H1 (cell line): ENCODE data around the gene DUSP2. TPM values are rescaled to one million over a fixed set of nuclear protein-coding genes. Genes with fewer than 3 reads are reported as not detected.

Source experiments
- CTCF ChIA-PET: fragments of 300-600 bp; sonication (Branson Sonifier 250); formaldehyde crosslinking; loops from one replicate; lab custom pipeline; 2021; ENCODE audit not compliant: partially characterized antibody; lab: Charles Lee
- POLR2A ChIA-PET: fragments of 300-600 bp; sonication (Branson Sonifier 250); formaldehyde crosslinking; loops from one replicate; lab custom pipeline; 2021; ENCODE audit warnings: inconsistent platforms; ENCODE audit not compliant: partially characterized antibody; lab: Charles Lee
- DNase-seq, 2 experiments: peaks; one replicate each; pipeline versions ENCODE4 v3.0.0 to v3.0.0-alpha.2; 2010 to 2022; ENCODE audit warnings: low spot score in 2 of 2, low read depth in 1 of 2, mixed read lengths in 1 of 2
- FAIRE-seq: peaks from 2 replicates; lab custom pipeline; 2011; peaks lifted over from hg19 to GRCh38; lab: Jason Lieb, UNC
- H2AFZ ChIP-seq: 2 replicates; pipeline ENCODE4 v1.8.1; 2012; ENCODE audit warnings: low read length, inconsistent platforms
- H2AK5ac ChIP-seq: 2 replicates; pipeline ENCODE4 v1.6.1; 2013; ENCODE audit warnings: low read depth, low read length
- H2BK120ac ChIP-seq: replicated peaks from 2 replicates; pipeline ENCODE3; 2013; ENCODE audit warnings: low read depth, low read length, inconsistent platforms
- H2BK12ac ChIP-seq: 2 replicates; pipeline ENCODE4 v1.6.1; 2013; ENCODE audit warnings: low read depth, low read length
- H2BK15ac ChIP-seq: 2 replicates; pipeline ENCODE4 v1.6.1; 2013; ENCODE audit warnings: low read length
- H2BK20ac ChIP-seq: 2 replicates; pipeline ENCODE4 v1.6.1; 2013; ENCODE audit warnings: low read length
- H2BK5ac ChIP-seq: 2 replicates; pipeline ENCODE4 v1.6.1; 2013; ENCODE audit warnings: low read depth, low read length
- H3K14ac ChIP-seq: 2 replicates; pipeline ENCODE4 v1.6.1; 2013; ENCODE audit warnings: inconsistent platforms; ENCODE audit not compliant: insufficient read length
- H3K18ac ChIP-seq: 2 replicates; pipeline ENCODE4 v1.6.1; 2013; ENCODE audit warnings: low read length; ENCODE audit errors: extremely low read depth
- H3K23ac ChIP-seq: 2 replicates; pipeline ENCODE4 v1.6.1; 2013; ENCODE audit warnings: inconsistent platforms; ENCODE audit not compliant: insufficient read length
- H3K23me2 ChIP-seq: 2 replicates; pipeline ENCODE4 v1.6.1; 2013; ENCODE audit warnings: low read depth, low read length
- H3K27ac ChIP-seq: 2 replicates; pipeline ENCODE4 v1.6.1; 2011; ENCODE audit warnings: low read depth, low read length, inconsistent platforms
- H3K27me3 ChIP-seq, 4 experiments: replicated peaks in 1 of 4; 1 replicate in 1 of 4; 2 replicates in 3 of 4; pipeline versions ENCODE4 v1.6.1 to v1.8.1; 2011 to 2013; ENCODE audit warnings: low read length in 3 of 4, mild to moderate bottlenecking in 3 of 4, inconsistent platforms in 2 of 4, mixed read lengths in 2 of 4, moderate library complexity in 1 of 4; ENCODE audit not compliant: control insufficient read depth in 3 of 4, insufficient read depth in 3 of 4; ENCODE audit errors: extremely low read depth in 1 of 4
- H3K36me3 ChIP-seq, 4 experiments: 2 replicates each; pipeline versions ENCODE4 v1.6.1 to v1.8.1; 2011 to 2013; ENCODE audit warnings: mild to moderate bottlenecking in 4 of 4, low read length in 3 of 4, moderate library complexity in 2 of 4, control low read depth in 1 of 4, inconsistent platforms in 1 of 4; ENCODE audit not compliant: insufficient read depth in 4 of 4, control insufficient read depth in 2 of 4
- H3K4ac ChIP-seq: replicated peaks from 2 replicates; pipeline ENCODE3; 2013; ENCODE audit warnings: low read length, low read depth, mixed read lengths, inconsistent platforms; ENCODE audit not compliant: insufficient read length
- H3K4me1 ChIP-seq, 4 experiments: replicated peaks in 1 of 4; 1 replicate in 1 of 4; 2 replicates in 3 of 4; pipeline versions ENCODE4 v1.6.1 to v1.8.1; 2011 to 2013; ENCODE audit warnings: low read length in 3 of 4, inconsistent platforms in 2 of 4, mixed read lengths in 1 of 4; ENCODE audit not compliant: insufficient read depth in 4 of 4, control insufficient read depth in 3 of 4
- H3K4me2 ChIP-seq, 2 experiments: 2 replicates each; pipeline versions ENCODE4 v1.6.1 to v1.8.1; 2011 to 2013; ENCODE audit warnings: low read depth in 2 of 2, low read length in 2 of 2, control low read depth in 1 of 2, inconsistent platforms in 1 of 2, mild to moderate bottlenecking in 1 of 2; ENCODE audit not compliant: insufficient read depth in 1 of 2
- H3K4me3 ChIP-seq, 4 experiments: fragments of 200-600, 300-600 bp in 1 of 4; sonication (generic), shearing (Covaris generic), sonication (Bioruptor Twin) in 1 of 4; 2 replicates each; pipeline versions ENCODE4 v1.5.1 to v1.8.1; 2011 to 2016; ENCODE audit warnings: low read length in 4 of 4, low read depth in 3 of 4, control low read depth in 2 of 4, inconsistent platforms in 2 of 4, mild to moderate bottlenecking in 2 of 4, mixed read lengths in 1 of 4, moderate library complexity in 1 of 4; ENCODE audit not compliant: insufficient read depth in 2 of 4; ENCODE audit errors: extremely low read depth in 1 of 4
- H3K56ac ChIP-seq: replicated peaks from 2 replicates; pipeline ENCODE3; 2013; ENCODE audit warnings: low read depth, mild to moderate bottlenecking, mixed read lengths, low read length, inconsistent platforms; ENCODE audit not compliant: insufficient read length
- H3K79me1 ChIP-seq: 2 replicates; pipeline ENCODE4 v1.6.1; 2013; ENCODE audit warnings: low read depth, low read length, control low read depth
- H3K79me2 ChIP-seq, 2 experiments: 2 replicates each; pipeline versions ENCODE4 v1.6.1 to v1.8.1; 2012 to 2013; ENCODE audit warnings: low read length in 2 of 2, mild to moderate bottlenecking in 2 of 2, inconsistent platforms in 1 of 2; ENCODE audit not compliant: insufficient read depth in 2 of 2, control insufficient read depth in 1 of 2
- H3K9ac ChIP-seq, 4 experiments: replicated peaks in 1 of 4; 1 replicate in 1 of 4; 2 replicates in 3 of 4; pipeline versions ENCODE4 v1.6.1 to v1.8.1; 2011 to 2013; ENCODE audit warnings: low read depth in 3 of 4, low read length in 3 of 4, control low read depth in 2 of 4, mild to moderate bottlenecking in 2 of 4, moderate library complexity in 2 of 4, inconsistent platforms in 1 of 4; ENCODE audit errors: extremely low read depth in 1 of 4
- H3K9me3 ChIP-seq, 2 experiments: 2 replicates each; pipeline versions ENCODE4 v1.6.1 to v1.8.1; 2012 to 2013; ENCODE audit warnings: mild to moderate bottlenecking in 2 of 2, moderate library complexity in 2 of 2, control low read depth in 1 of 2, inconsistent platforms in 1 of 2, low read depth in 1 of 2, low read length in 1 of 2, mixed read lengths in 1 of 2; ENCODE audit not compliant: insufficient read depth in 2 of 2
- H4K20me1 ChIP-seq, 2 experiments: replicated peaks in 1 of 2; 2 replicates each; pipeline versions ENCODE3 to v1.8.1; 2011 to 2013; ENCODE audit warnings: inconsistent platforms in 2 of 2, low read length in 2 of 2, mild to moderate bottlenecking in 1 of 2; ENCODE audit not compliant: insufficient read depth in 2 of 2, control insufficient read depth in 1 of 2
- H4K5ac ChIP-seq: 2 replicates; pipeline ENCODE4 v1.6.1; 2013; ENCODE audit warnings: low read length, low read depth, mixed read lengths, inconsistent platforms; ENCODE audit not compliant: insufficient read length
- H4K8ac ChIP-seq: 2 replicates; pipeline ENCODE4 v1.8.0; 2013; ENCODE audit warnings: mild to moderate bottlenecking, moderate library complexity, low read length, inconsistent platforms; ENCODE audit not compliant: insufficient read depth; ENCODE audit errors: extremely low read depth
- H4K91ac ChIP-seq: replicated peaks from 2 replicates; pipeline ENCODE3; 2013; ENCODE audit warnings: low read length, mixed read lengths, inconsistent platforms; ENCODE audit not compliant: insufficient read length
- BCL11A ChIP-seq, 2 experiments: IDR thresholded peaks; one replicate each; pipeline ENCODE4 v1.6.1; 2011; ENCODE audit warnings: low read depth in 2 of 2, low read length in 2 of 2, mild to moderate bottlenecking in 2 of 2
- FOSL1 ChIP-seq: IDR thresholded peaks from 2 replicates; pipeline ENCODE4 v1.6.1; 2011; ENCODE audit warnings: mild to moderate bottlenecking, low read depth, low read length, moderate library complexity; ENCODE audit not compliant: insufficient read depth
- RAD21 ChIP-seq, 2 experiments: IDR thresholded peaks in 1 of 2; conservative IDR thresholded peaks in 1 of 2; 2 replicates each; pipeline ENCODE4 v1.6.1; 2011; ENCODE audit warnings: low read depth in 2 of 2, low read length in 2 of 2, improper control_type of control experiment in 1 of 2, inconsistent platforms in 1 of 2, mild to moderate bottlenecking in 1 of 2, moderate library complexity in 1 of 2
- RBBP5 ChIP-seq: IDR thresholded peaks from 2 replicates; pipeline ENCODE4 v1.7.1; 2012; ENCODE audit warnings: low read depth, mild to moderate bottlenecking, inconsistent platforms, low read length, moderate library complexity, borderline replicate concordance
- TBP ChIP-seq: IDR thresholded peaks from 2 replicates; pipeline ENCODE4 v1.6.1; 2011; ENCODE audit warnings: low read depth, low read length, improper control_type of control experiment
- WGBS, 2 experiments: shearing (Covaris generic) in 1 of 2; methylation state at CpG; one replicate each; pipeline versions ENCODE4 v1.1.6 to v1.1.7; 2013 to 2015; ENCODE audit warnings: low lambda C conversion rate in 2 of 2, mixed read lengths in 2 of 2, inconsistent platforms in 1 of 2, low coverage in 1 of 2, missing lambda C conversion rate in 1 of 2; ENCODE audit not compliant: insufficient replicate concordance in 2 of 2, insufficient coverage in 1 of 2, insufficient read length in 1 of 2; ENCODE audit errors: extremely low coverage in 1 of 2, missing lambda C conversion rate in 1 of 2; 5-methylcytosine and 5-hydroxymethylcytosine counted together
- polyA plus RNA-seq, 7 experiments: library from polyadenylated mRNA; depleted of rRNA in 3 of 7; stranded (reverse) in 5 of 7; unstranded in 2 of 7; fragments of >200 nt in 5 of 7; fragments of 200-250 nt in 2 of 7; gene quantifications; 1 replicate in 5 of 7; 2 replicates in 1 of 7; 4 replicates in 1 of 7; pipeline versions ENCODE4 v1.2.1 to v1.2.3, GENCODE V29; 2011 to 2013; ENCODE audit warnings: missing spikeins in 2 of 7, mixed read lengths in 2 of 7
- total RNA-seq: library from RNA; stranded (reverse); fragmentation: NEBNext Ultra II Directional; extraction: Animal tissue kit (Norgen Biotek cat#: 25700); gene quantifications from 2 replicates; pipeline ENCODE4 v1.2.1, GENCODE V29; 2021
- TF ChIP-seq, protein P1 (sequence below), 3 experiments: IDR thresholded peaks; 1 replicate in 2 of 3; 2 replicates in 1 of 3; pipeline versions ENCODE4 v1.5.1 to v1.6.1; 2011; ENCODE audit warnings: low read length in 3 of 3, mild to moderate bottlenecking in 3 of 3, inconsistent platforms in 2 of 3, low read depth in 1 of 3, moderate library complexity in 1 of 3; ENCODE audit not compliant: insufficient read depth in 1 of 3; ENCODE audit errors: control extremely low read depth in 1 of 3

The DUSP2 gene
- total and polyA plus RNA-seq, 2 of the 8 experiments (the other 6 are each of a cell fraction or from before 2014, with no cell fraction given) = 10.1 to 10.4 TPM

DNA sequence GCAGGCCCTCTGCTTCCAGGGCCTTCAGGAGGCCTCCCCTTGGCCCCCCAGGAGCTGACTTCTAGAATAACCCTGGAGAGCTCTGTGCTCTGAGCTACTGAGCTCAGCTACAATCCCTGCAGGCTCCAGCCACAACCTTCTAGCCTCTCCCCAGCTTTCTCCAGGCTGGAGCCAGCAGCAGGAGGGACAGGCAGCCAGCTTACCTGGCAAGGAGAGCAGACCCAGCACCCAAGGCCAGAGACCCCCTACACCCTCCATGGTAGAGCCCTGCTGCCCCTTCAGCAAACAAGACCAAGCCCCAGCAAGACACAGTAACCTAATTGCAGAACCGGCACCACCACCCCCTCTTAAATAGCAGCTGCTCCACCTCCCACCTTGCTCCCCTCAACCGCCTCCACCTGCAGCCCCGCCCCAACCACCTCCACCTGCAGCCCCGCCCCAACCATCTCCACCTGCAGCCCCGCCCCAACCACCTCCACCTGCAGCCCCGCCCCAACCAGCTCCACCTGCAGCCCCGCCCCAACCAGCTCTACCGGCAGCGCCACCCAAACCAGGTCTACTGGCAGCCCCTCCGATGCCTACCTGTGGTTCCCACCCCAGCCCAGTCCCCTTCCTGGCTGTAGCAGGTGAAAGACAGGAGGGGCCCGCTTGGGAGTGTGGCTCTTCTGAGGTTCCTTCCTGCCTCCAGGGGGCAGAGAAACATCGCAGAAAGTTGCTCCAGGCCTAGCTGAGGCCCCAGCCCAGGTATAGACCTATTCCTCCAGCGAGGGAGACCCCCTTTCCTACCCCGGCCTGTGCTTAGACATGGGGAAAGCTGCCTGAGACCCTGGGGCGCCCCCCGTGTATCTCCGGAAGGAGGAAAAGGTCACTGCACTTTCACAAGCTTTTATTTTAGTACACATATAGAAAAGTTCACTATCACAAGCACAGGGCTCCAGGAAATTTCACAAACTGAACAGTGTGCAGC is 6.8 kb downstream of the DUSP2 start, which contains the start of gene ASTL:
TSS of gene ASTL (minus strand) at position 324 of the 967 bp plus-strand sequence. CDS start at position 258, 66 bp downstream.
- H2AFZ ChIP-seq = 0 out of 2 replicates have a peak within 1 kb of the TSS, but pooled peaks have one; percentile 25
- no peak within 1 kb of the TSS for H3K56ac ChIP-seq
- peak within 1 kb of the TSS; percentile 0 to 52; a peak in 2 of 4 replicates for H3K4me2 ChIP-seq
- H3K9me3 ChIP-seq = no peaks in the 10 kb centered on the region
- H4K8ac ChIP-seq = no peak within 1 kb of the TSS
- no peaks in the 10 kb centered on the region for H4K20me1 ChIP-seq
- H2BK12ac ChIP-seq = peak within 1 kb of the TSS; percentile 50; the same call in 1 of the 2 replicates
- peak within 1 kb of the TSS; percentile 60 for H3K4ac ChIP-seq
- WGBS, 2 experiments = 15% methylated on average over 9 of the region's 17 CpGs; no CpG with 5 or more reads in 1 of the 2 experiments
- peak within 1 kb of the TSS; percentile 98 for H2BK15ac ChIP-seq
- H4K91ac ChIP-seq = peak within 1 kb of the TSS; percentile 23
- H4K5ac ChIP-seq = peak within 1 kb of the TSS; percentile 27
- H3K36me3 ChIP-seq = no peaks in the 10 kb centered on the region
- no peak within 1 kb of the TSS for H2AK5ac ChIP-seq
- H2BK120ac ChIP-seq = no peak within 1 kb of the TSS
- H3K23me2 ChIP-seq = no peaks in the 10 kb centered on the region
- H3K79me1 ChIP-seq = no peaks in the 10 kb centered on the region
- DNase-seq = peak; percentile 85 to 88
- H3K27me3 ChIP-seq = no peaks in the 10 kb centered on the region
- no peak within 1 kb of the TSS for H3K27ac ChIP-seq
- no peak for FAIRE-seq
- CTCF ChIA-PET = interaction anchor here (0.6 to 13.4 kb wide), 43 partner anchors 8 to 269 kb away, joined by 3 to 155 read pairs (median 5); partner anchors contain the start of genes ANKRD36C and CIAO1
- H3K79me2 ChIP-seq = no peaks in the 10 kb centered on the region
- peak within 1 kb of the TSS; percentile 18; the same call in 1 of the 2 replicates for H2BK20ac ChIP-seq
- POLR2A ChIA-PET = interaction anchor here (0.9 to 2.1 kb wide), 6 partner anchors 9 to 129 kb away, joined by 3 to 11 read pairs (median 4); no protein-coding TSS in a partner anchor
- peak within 1 kb of the TSS in 1 of 4 experiments; percentile 39; a peak in 2 of 8 replicates for H3K4me3 ChIP-seq
- no peak within 1 kb of the TSS for H3K23ac ChIP-seq
- no peak within 1 kb of the TSS for H3K14ac ChIP-seq
- peak within 1 kb of the TSS; percentile 39; the same call in 1 of the 2 replicates for H2BK5ac ChIP-seq
- H3K9ac ChIP-seq = no peak within 1 kb of the TSS
- H3K4me1 ChIP-seq = peaks cover 0 to 13% (median 6%) of the 10 kb centered on the region in 4 experiments; a peak in 5 of 7 replicates
- peak within 1 kb of the TSS; percentile 51; the same call in 1 of the 2 replicates for H3K18ac ChIP-seq
- TF ChIP-seq RBBP5 (no peak), TBP (0 out of 2 replicates have a peak, but pooled peaks have one; percentile 35), RAD21 (IDR thresholded peaks at IDR 0.05 in 1 of 2, conservative IDR thresholded peaks at IDR 0.05 in 1 of 2; ENCODE audit: low read depth in 2 of 2, low read length in 2 of 2) (peak; percentile 87 to 90), BCL11A (IDR thresholded peaks at IDR 0.05; ENCODE audit: low read depth in 2 of 2, low read length in 2 of 2) (no peak), FOSL1 (no peak)
- TF ChIP-seq, protein P1, sequence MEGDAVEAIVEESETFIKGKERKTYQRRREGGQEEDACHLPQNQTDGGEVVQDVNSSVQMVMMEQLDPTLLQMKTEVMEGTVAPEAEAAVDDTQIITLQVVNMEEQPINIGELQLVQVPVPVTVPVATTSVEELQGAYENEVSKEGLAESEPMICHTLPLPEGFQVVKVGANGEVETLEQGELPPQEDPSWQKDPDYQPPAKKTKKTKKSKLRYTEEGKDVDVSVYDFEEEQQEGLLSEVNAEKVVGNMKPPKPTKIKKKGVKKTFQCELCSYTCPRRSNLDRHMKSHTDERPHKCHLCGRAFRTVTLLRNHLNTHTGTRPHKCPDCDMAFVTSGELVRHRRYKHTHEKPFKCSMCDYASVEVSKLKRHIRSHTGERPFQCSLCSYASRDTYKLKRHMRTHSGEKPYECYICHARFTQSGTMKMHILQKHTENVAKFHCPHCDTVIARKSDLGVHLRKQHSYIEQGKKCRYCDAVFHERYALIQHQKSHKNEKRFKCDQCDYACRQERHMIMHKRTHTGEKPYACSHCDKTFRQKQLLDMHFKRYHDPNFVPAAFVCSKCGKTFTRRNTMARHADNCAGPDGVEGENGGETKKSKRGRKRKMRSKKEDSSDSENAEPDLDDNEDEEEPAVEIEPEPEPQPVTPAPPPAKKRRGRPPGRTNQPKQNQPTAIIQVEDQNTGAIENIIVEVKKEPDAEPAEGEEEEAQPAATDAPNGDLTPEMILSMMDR (IDR thresholded peaks at IDR 0.05; ENCODE audit: control extremely low read depth in 1 of 3, insufficient read depth in 1 of 3, low read depth in 1 of 3, low read length in 3 of 3) = peak in 2 of 3 experiments; percentile 76 to 90; a peak in 3 of 4 replicates
